Measurements from ENCODE around the gene ZKSCAN5.

- TF ChIP-seq CTCF (IDR thresholded peaks at IDR 0.05; ENCODE audit: extremely low read depth in 1 of 2, insufficient read depth in 1 of 2, low read depth in 1 of 2, low read length in 2 of 2) (no peak), POLR2A (IDR thresholded peaks at IDR 0.05; ENCODE audit: low read depth, low read length) (no peak)
Observed at GRCh38 chr7:99579281-99579955, 75.0 kb downstream of the ZKSCAN5 start.

Data from endothelial cell of umbilical vein (primary cell).